Loucy (cell line): ENCODE data around the gene TAF3.

Experiments
- CTCF ChIP-seq: fragments of 200-600 bp; sonication (generic); conservative IDR thresholded peaks from 2 replicates; pipeline ENCODE4 v1.5.1; 2014; ENCODE audit warnings: mild to moderate bottlenecking, antibody characterized with exemption, low read length
- EZH2phosphoT487 ChIP-seq: fragments of 200-600 bp; IDR thresholded peaks from 2 replicates; pipeline ENCODE4 v1.6.1; 2018; ENCODE audit warnings: antibody characterized with exemption, mild to moderate bottlenecking, moderate library complexity, borderline replicate concordance

- TF ChIP-seq CTCF (no peak), EZH2phosphoT487 (no peak)
Observed at GRCh38 chr10:7856678-7857077, 38.4 kb downstream of the TAF3 start.
